HCT116 (cell line): Measurements from ENCODE around the gene CFD. TPM values are rescaled to one million over a fixed set of nuclear protein-coding genes. Genes with fewer than 3 reads are reported as not detected.

Experiments used
- ATAC-seq: fragments of 200-7000 bp; cut with Tn5 transposase; 2 replicates; pipeline ENCODE4 v1.9.1; 2020; ENCODE audit warnings: mild to moderate bottlenecking, moderate library complexity
- BruUV-seq: library from RNA; stranded (reverse); fragments of 400-500 nt; replicated peaks from 2 replicates; lab custom pipeline; 2021; lab: Mats Ljungman, UMichigan
- CTCF ChIA-PET: fragments of 300-600 bp; sonication (Branson Sonifier 250); formaldehyde crosslinking; loops from one replicate; lab custom pipeline; 2021; ENCODE audit warnings: antibody characterized with exemption; lab: Charles Lee
- POLR2A ChIA-PET: fragments of 300-600, 350-600 bp; sonication (Branson Sonifier 250); formaldehyde crosslinking; loops from one replicate; lab custom pipeline; 2021; ENCODE audit warnings: antibody characterized with exemption; lab: Charles Lee
- RAD21 ChIA-PET, 2 experiments: fragments of 300-600 bp; sonication (Branson Sonifier 250); formaldehyde crosslinking; loops; one replicate each; lab custom pipeline; 2023; ENCODE audit warnings: low total read pairs in 2 of 2; ENCODE audit not compliant: uncharacterized antibody in 2 of 2, unreplicated experiment in 2 of 2, low non-redundant PET in 1 of 2; lab: Charles Lee
- DNase-seq: peaks from one replicate; pipeline ENCODE4 v3.0.0-alpha.2; 2010; ENCODE audit warnings: low read depth, low spot score
- H2AFZ ChIP-seq: fragments of 200-600 bp; shearing (Covaris generic), sonication (generic); 2 replicates; pipeline ENCODE4 v1.6.1; 2017; ENCODE audit warnings: low read depth, mixed run types, mixed read lengths, antibody characterized with exemption, low read length; ENCODE audit not compliant: poor library complexity, severe bottlenecking
- H3K27ac ChIP-seq: 2 replicates; pipeline ENCODE4 v1.5.1; 2012; ENCODE audit warnings: low read depth, low read length
- H3K27me3 ChIP-seq: fragments of 200-600 bp; sonication (generic); 2 replicates; pipeline ENCODE4 v1.6.1; 2016; ENCODE audit warnings: mixed run types, low read length, mixed read lengths; ENCODE audit not compliant: insufficient read depth
- H3K36me3 ChIP-seq, 2 experiments: fragments of 200-500 bp in 1 of 2; fragments of 200-600 bp in 1 of 2; sonication (Bioruptor generic) in 1 of 2; sonication (generic) in 1 of 2; 2 replicates each; pipeline versions ENCODE4 v1.5.1 to v1.6.1; 2014 to 2016; ENCODE audit warnings: low read length in 2 of 2, inconsistent platforms in 1 of 2, mixed read lengths in 1 of 2, mixed run types in 1 of 2; ENCODE audit not compliant: insufficient read depth in 2 of 2, control insufficient read depth in 1 of 2
- H3K4me1 ChIP-seq, 2 experiments: fragments of 200-600 bp in 1 of 2; sonication (generic) in 1 of 2; 2 replicates each; pipeline versions ENCODE4 v1.5.1 to v1.6.1; 2012 to 2017; ENCODE audit warnings: low read length in 2 of 2, inconsistent platforms in 1 of 2, mild to moderate bottlenecking in 1 of 2, mixed read lengths in 1 of 2, mixed run types in 1 of 2, moderate library complexity in 1 of 2; ENCODE audit not compliant: insufficient read depth in 2 of 2, control insufficient read depth in 1 of 2
- H3K4me2 ChIP-seq: fragments of 200-600 bp; sonication (generic); 2 replicates; pipeline ENCODE4 v1.6.1; 2017; ENCODE audit warnings: mixed run types, low read length, mixed read lengths
- H3K4me3 ChIP-seq, 2 experiments: fragments of 200-600 bp in 1 of 2; sonication (generic) in 1 of 2; replicated peaks in 1 of 2; 2 replicates each; pipeline ENCODE4 v1.5.1; 2011 to 2016; ENCODE audit warnings: low read length in 2 of 2, control low read depth in 1 of 2, low read depth in 1 of 2, mild to moderate bottlenecking in 1 of 2, mixed read lengths in 1 of 2, mixed run types in 1 of 2
- H3K79me2 ChIP-seq: fragments of 200-600 bp; sonication (generic); 2 replicates; pipeline ENCODE4 v1.6.1; 2017; ENCODE audit warnings: mild to moderate bottlenecking, mixed run types, low read length, moderate library complexity, mixed read lengths; ENCODE audit not compliant: insufficient read depth
- H3K9ac ChIP-seq: fragments of 200-600 bp; sonication (generic); 2 replicates; pipeline ENCODE4 v1.6.1; 2016; ENCODE audit warnings: low read length, mixed read lengths
- H3K9me2 ChIP-seq: fragments of 200-600 bp; sonication (generic), shearing (Covaris generic); 2 replicates; pipeline ENCODE4 v1.6.1; 2017; ENCODE audit warnings: mixed run types, mild to moderate bottlenecking, moderate library complexity; ENCODE audit not compliant: insufficient read depth
- H3K9me3 ChIP-seq, 2 experiments: fragments of 200-500 bp in 1 of 2; fragments of 200-600 bp in 1 of 2; sonication (Bioruptor generic) in 1 of 2; sonication (generic) in 1 of 2; 2 replicates each; pipeline ENCODE4 v1.6.1; 2014 to 2017; ENCODE audit warnings: low read length in 2 of 2, mixed read lengths in 2 of 2, inconsistent platforms in 1 of 2, low read depth in 1 of 2, mild to moderate bottlenecking in 1 of 2, mixed run types in 1 of 2, moderate library complexity in 1 of 2; ENCODE audit not compliant: control insufficient read depth in 1 of 2, insufficient read depth in 1 of 2
- H4K20me1 ChIP-seq: fragments of 200-600 bp; sonication (generic), shearing (Covaris generic); 2 replicates; pipeline ENCODE4 v1.6.1; 2017; ENCODE audit warnings: mixed run types, mild to moderate bottlenecking, moderate library complexity; ENCODE audit not compliant: insufficient read depth
- CBX3 ChIP-seq: IDR thresholded peaks from 2 replicates; pipeline ENCODE4 v1.6.1; 2012; ENCODE audit warnings: low read depth
- CEBPB ChIP-seq: IDR thresholded peaks from 2 replicates; pipeline ENCODE4 v1.6.1; 2012; ENCODE audit warnings: low read depth
- CTCF ChIP-seq, 3 experiments: fragments of 200-600 bp in 1 of 3; sonication (generic) in 1 of 3; IDR thresholded peaks in 2 of 3; conservative IDR thresholded peaks in 1 of 3; 2 replicates each; pipeline ENCODE4 v1.5.1; 2012 to 2017; ENCODE audit warnings: low read depth in 2 of 3, low read length in 2 of 3, antibody characterized with exemption in 1 of 3, borderline replicate concordance in 1 of 3, control low read depth in 1 of 3, mild to moderate bottlenecking in 1 of 3, mixed read lengths in 1 of 3, mixed run types in 1 of 3, moderate library complexity in 1 of 3; ENCODE audit not compliant: insufficient read depth in 1 of 3
- EGR1 ChIP-seq: IDR thresholded peaks from 2 replicates; pipeline ENCODE4 v1.6.1; 2012; ENCODE audit warnings: low read depth
- EZH2 ChIP-seq: fragments of 200-600 bp; sonication (generic); IDR thresholded peaks from 2 replicates; pipeline ENCODE4 v1.6.1; 2017; ENCODE audit warnings: antibody characterized with exemption, mixed run types
- FOSL1 ChIP-seq: IDR thresholded peaks from 2 replicates; pipeline ENCODE4 v1.6.1; 2012; ENCODE audit warnings: low read depth
- JUND ChIP-seq: IDR thresholded peaks from 2 replicates; pipeline ENCODE4 v1.6.1; 2012
- POLR2A ChIP-seq: IDR thresholded peaks from 2 replicates; pipeline ENCODE4 v1.7.0; 2011; ENCODE audit warnings: borderline replicate concordance; ENCODE audit not compliant: insufficient read depth, insufficient read length; ENCODE audit errors: extremely low read depth
- POLR2AphosphoS5 ChIP-seq: IDR thresholded peaks from 2 replicates; pipeline ENCODE4 v1.6.1; 2011; ENCODE audit warnings: mild to moderate bottlenecking, low read depth, low read length, moderate library complexity
- SIN3A ChIP-seq: IDR thresholded peaks from 2 replicates; pipeline ENCODE4 v1.6.1; 2012; ENCODE audit warnings: low read depth
- SP1 ChIP-seq: IDR thresholded peaks from 2 replicates; pipeline ENCODE4 v1.6.1; 2012; ENCODE audit warnings: low read depth
- TCF7L2 ChIP-seq: IDR thresholded peaks from 2 replicates; pipeline ENCODE4 v1.7.0; 2011; ENCODE audit warnings: borderline replicate concordance, inconsistent platforms; ENCODE audit not compliant: insufficient read depth, insufficient read length; ENCODE audit errors: extremely low read depth
- ZFX ChIP-seq: fragments of 450-650 bp; IDR thresholded peaks from 2 replicates; pipeline ENCODE4 v1.6.1; 2017
- intact Hi-C: fragments of 100-400 bp; cut with micrococcal nuclease; formaldehyde crosslinking; loops from 2 replicates; pipeline ENCODE4 v1.10.0; 2022
- total RNA-seq: library from RNA; stranded (reverse); gene quantifications from one replicate; pipeline ENCODE4 v1.2.1, GENCODE V29; 2021; ENCODE audit not compliant: unreplicated experiment
- TF ChIP-seq, protein P1 (sequence below): IDR thresholded peaks from 2 replicates; pipeline ENCODE4 v1.6.1; 2012
- TF ChIP-seq, protein P2 (sequence below): IDR thresholded peaks from 2 replicates; pipeline ENCODE4 v1.6.1; 2012

The CFD gene
- total RNA-seq, 1 experiment from 2014 or later = 80.2 TPM

- Histone ChIP-seq H3K27me3 (no peaks in the 10 kb centered on the region), H3K4me3 (no peak overlapping the region), H3K9me2 (no peaks in the 10 kb centered on the region), H3K27ac (no peak overlapping the region), H3K9ac (no peak overlapping the region), H3K79me2 (no peaks in the 10 kb centered on the region), H2AFZ (no peak overlapping the region), H4K20me1 (no peaks in the 10 kb centered on the region), H3K4me2 (no peak overlapping the region), H3K9me3 (no peaks in the 10 kb centered on the region), H3K36me3 (no peaks in the 10 kb centered on the region), H3K4me1 (no peaks in the 10 kb centered on the region; a peak in 1 of 4 replicates)
- POLR2A ChIA-PET = no interaction called here
- BruUV-seq = no TSS peak
- intact Hi-C loops = no loop called here
- no peak for DNase-seq
- CTCF ChIA-PET = no interaction called here
- no peak for TF ChIP-seq JUND
- TF ChIP-seq POLR2AphosphoS5 = no peak
- no peak for TF ChIP-seq FOSL1
- TF ChIP-seq CTCF (IDR thresholded peaks at IDR 0.05 in 2 of 3, conservative IDR thresholded peaks at IDR 0.05 in 1 of 3; ENCODE audit: borderline replicate concordance in 1 of 3, insufficient read depth in 1 of 3, low read depth in 2 of 3, low read length in 2 of 3) = no peak
- no peak for TF ChIP-seq SP1
- TF ChIP-seq ZFX = no peak
- no peak for TF ChIP-seq SIN3A
- TF ChIP-seq TCF7L2 = no peak
- TF ChIP-seq EGR1 = no peak
- TF ChIP-seq CBX3 = no peak
- TF ChIP-seq EZH2 = no peak
- TF ChIP-seq, protein P1, sequence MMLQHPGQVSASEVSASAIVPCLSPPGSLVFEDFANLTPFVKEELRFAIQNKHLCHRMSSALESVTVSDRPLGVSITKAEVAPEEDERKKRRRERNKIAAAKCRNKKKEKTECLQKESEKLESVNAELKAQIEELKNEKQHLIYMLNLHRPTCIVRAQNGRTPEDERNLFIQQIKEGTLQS = no peak
- no peak for TF ChIP-seq CEBPB
- TF ChIP-seq POLR2A = no peak
- TF ChIP-seq, protein P2, sequence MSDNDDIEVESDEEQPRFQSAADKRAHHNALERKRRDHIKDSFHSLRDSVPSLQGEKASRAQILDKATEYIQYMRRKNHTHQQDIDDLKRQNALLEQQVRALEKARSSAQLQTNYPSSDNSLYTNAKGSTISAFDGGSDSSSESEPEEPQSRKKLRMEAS = no peak
- ATAC-seq = no peak
- RAD21 ChIA-PET = no interaction called here
Measured at GRCh38 chr19:834216-834615, 25.2 kb upstream of the CFD start.
